NOMO-1 treated with DMSO at 0.1 percent for 48 hours (cell line): ENCODE results near the gene NFATC4.
"Not testable (repeated sequence)": the region's sequence is repeated elsewhere in the genome, so short reads cannot be mapped to it uniquely, and the experiment has no call there.

Experiments used
- DNase-seq: peaks from one replicate; lab custom pipeline; 2025; ENCODE audit not compliant: unreplicated experiment; lab: John Stamatoyannopoulos, UW

The NFATC4 gene

GRCh38 chr14:24338843-24339242, 29.1 kb upstream of the NFATC4 start:
- no peak for DNase-seq

- peak; percentile 70 for DNase-seq
Measured at GRCh38 chr14:24339284-24340151, 28.5 kb upstream of the NFATC4 start, which contains the start of gene RIPK3. Gene RIPK3 (minus strand): TSS chr14:24339991. CDS start chr14:24339826, 165 bp downstream.

GRCh38 chr14:24340606-24341005, 27.4 kb upstream of the NFATC4 start:
- no peak for DNase-seq

- no peak for DNase-seq
Measured at GRCh38 chr14:24342889-24343288, 25.1 kb upstream of the NFATC4 start.

- peak; percentile 25 for DNase-seq
Measured at GRCh38 chr14:24343795-24344660, 24.0 kb upstream of the NFATC4 start.

GRCh38 chr14:24347134-24347533, 20.9 kb upstream of the NFATC4 start:
- no peak for DNase-seq

- DNase-seq: no peak
Measured at GRCh38 chr14:24348186-24348585, 19.8 kb upstream of the NFATC4 start.

- no peak for DNase-seq
Measured at GRCh38 chr14:24349742-24350141, 18.2 kb upstream of the NFATC4 start.

GRCh38 chr14:24351517-24351916, 16.5 kb upstream of the NFATC4 start:
- DNase-seq: no peak

- DNase-seq: no peak
Measured at GRCh38 chr14:24353559-24354481, 14.2 kb upstream of the NFATC4 start.

GRCh38 chr14:24354482-24354825, 13.5 kb upstream of the NFATC4 start:
- DNase-seq: not testable (repeated sequence)

- peak; percentile 10 for DNase-seq
Measured at GRCh38 chr14:24355009-24355408, 13.0 kb upstream of the NFATC4 start.

- DNase-seq: no peak
Measured at GRCh38 chr14:24356208-24356607, 11.8 kb upstream of the NFATC4 start.

GRCh38 chr14:24360281-24360680, 7.7 kb upstream of the NFATC4 start:
- no peak for DNase-seq

GRCh38 chr14:24361326-24361725, 6.7 kb upstream of the NFATC4 start:
- peak; percentile 12 for DNase-seq

GRCh38 chr14:24362241-24362960, 5.6 kb upstream of the NFATC4 start:
- no peak for DNase-seq

GRCh38 chr14:24363401-24363800, 4.6 kb upstream of the NFATC4 start:
- DNase-seq: no peak

GRCh38 chr14:24364841-24365240, 3.1 kb upstream of the NFATC4 start:
- DNase-seq: no peak

GRCh38 chr14:24365600-24366412, 2.2 kb upstream of the NFATC4 start:
- DNase-seq: peak; percentile 85

GRCh38 chr14:24366413-24366720, 1.6 kb upstream of the NFATC4 start:
- DNase-seq: no peak
